HEK293 (cell line): ENCODE data around the gene UBL5.

Experiments used
- GLI4 ChIP-seq: fragments of 450-650 bp; formaldehyde crosslinking; IDR thresholded peaks from 2 replicates; pipeline ENCODE4 v1.5.1; 2016; ENCODE audit warnings: missing biosample characterization, missing genetic modification characterization
- HIC1 ChIP-seq: fragments of 450-650 bp; formaldehyde crosslinking; IDR thresholded peaks from 2 replicates; pipeline ENCODE4 v1.5.1; 2016; ENCODE audit warnings: missing biosample characterization, missing genetic modification characterization
- PRDM4 ChIP-seq: fragments of 450-650 bp; formaldehyde crosslinking; IDR thresholded peaks from 2 replicates; pipeline ENCODE4 v1.5.1; 2017; ENCODE audit warnings: missing biosample characterization, missing genetic modification characterization
- RBAK ChIP-seq: fragments of 450-650 bp; formaldehyde crosslinking; IDR thresholded peaks from 2 replicates; pipeline ENCODE4 v1.5.1; 2016; ENCODE audit warnings: missing biosample characterization, missing genetic modification characterization
- ZBTB6 ChIP-seq: fragments of 450-650 bp; formaldehyde crosslinking; IDR thresholded peaks from 2 replicates; pipeline ENCODE4 v1.5.1; 2017; ENCODE audit warnings: missing biosample characterization, missing genetic modification characterization
- ZNF146 ChIP-seq: fragments of 450-650 bp; formaldehyde crosslinking; IDR thresholded peaks from 2 replicates; pipeline ENCODE4 v1.5.1; 2016; ENCODE audit warnings: missing biosample characterization, missing genetic modification characterization
- ZNF175 ChIP-seq: fragments of 450-650 bp; formaldehyde crosslinking; IDR thresholded peaks from 2 replicates; pipeline ENCODE4 v1.5.1; 2016; ENCODE audit warnings: missing biosample characterization, missing genetic modification characterization
- ZNF19 ChIP-seq: fragments of 450-650 bp; formaldehyde crosslinking; IDR thresholded peaks from 2 replicates; pipeline ENCODE4; 2016; ENCODE audit warnings: missing biosample characterization, missing genetic modification characterization, low read depth
- ZNF202 ChIP-seq: fragments of 450-650 bp; formaldehyde crosslinking; IDR thresholded peaks from 2 replicates; pipeline ENCODE4 v1.5.1; 2016; ENCODE audit warnings: missing biosample characterization, missing genetic modification characterization, borderline replicate concordance
- ZNF544 ChIP-seq: fragments of 450-650 bp; formaldehyde crosslinking; IDR thresholded peaks from 2 replicates; pipeline ENCODE4 v1.5.0; 2017; ENCODE audit warnings: missing biosample characterization, missing genetic modification characterization
- ZNF76 ChIP-seq: fragments of 450-650 bp; formaldehyde crosslinking; IDR thresholded peaks from 2 replicates; pipeline ENCODE4; 2016; ENCODE audit warnings: low read depth, missing biosample characterization, missing genetic modification characterization, borderline replicate concordance
- ZNF843 ChIP-seq: fragments of 450-650 bp; formaldehyde crosslinking; IDR thresholded peaks from 2 replicates; pipeline ENCODE4 v1.5.1; 2016; ENCODE audit warnings: missing biosample characterization, missing genetic modification characterization
- ZSCAN18 ChIP-seq: fragments of 450-650 bp; formaldehyde crosslinking; IDR thresholded peaks from 2 replicates; pipeline ENCODE4 v1.5.1; 2016; ENCODE audit warnings: missing biosample characterization, missing genetic modification characterization
- TF ChIP-seq, protein P1 (sequence below): fragments of 450-650 bp; formaldehyde crosslinking; IDR thresholded peaks from 2 replicates; pipeline ENCODE4 v1.5.1; 2017; ENCODE audit warnings: missing biosample characterization, missing genetic modification characterization
- TF ChIP-seq, protein P2 (sequence below): fragments of 450-650 bp; formaldehyde crosslinking; IDR thresholded peaks from 2 replicates; pipeline ENCODE4 v1.5.1; 2016; ENCODE audit warnings: missing biosample characterization, missing genetic modification characterization
- TF ChIP-seq, protein P3 (sequence below): fragments of 450-650 bp; formaldehyde crosslinking; IDR thresholded peaks from 2 replicates; pipeline ENCODE4 v1.5.1; 2016; ENCODE audit warnings: missing biosample characterization, missing genetic modification characterization
- TF ChIP-seq, protein P4 (sequence below): fragments of 450-650 bp; formaldehyde crosslinking; IDR thresholded peaks from 2 replicates; pipeline ENCODE4 v1.5.1; 2017; ENCODE audit warnings: missing biosample characterization, missing genetic modification characterization
- TF ChIP-seq, protein P5 (sequence below): fragments of 450-650 bp; formaldehyde crosslinking; IDR thresholded peaks from 2 replicates; pipeline ENCODE4 v1.5.1; 2016; ENCODE audit warnings: missing biosample characterization, missing genetic modification characterization

UBL5 gene

DNA sequence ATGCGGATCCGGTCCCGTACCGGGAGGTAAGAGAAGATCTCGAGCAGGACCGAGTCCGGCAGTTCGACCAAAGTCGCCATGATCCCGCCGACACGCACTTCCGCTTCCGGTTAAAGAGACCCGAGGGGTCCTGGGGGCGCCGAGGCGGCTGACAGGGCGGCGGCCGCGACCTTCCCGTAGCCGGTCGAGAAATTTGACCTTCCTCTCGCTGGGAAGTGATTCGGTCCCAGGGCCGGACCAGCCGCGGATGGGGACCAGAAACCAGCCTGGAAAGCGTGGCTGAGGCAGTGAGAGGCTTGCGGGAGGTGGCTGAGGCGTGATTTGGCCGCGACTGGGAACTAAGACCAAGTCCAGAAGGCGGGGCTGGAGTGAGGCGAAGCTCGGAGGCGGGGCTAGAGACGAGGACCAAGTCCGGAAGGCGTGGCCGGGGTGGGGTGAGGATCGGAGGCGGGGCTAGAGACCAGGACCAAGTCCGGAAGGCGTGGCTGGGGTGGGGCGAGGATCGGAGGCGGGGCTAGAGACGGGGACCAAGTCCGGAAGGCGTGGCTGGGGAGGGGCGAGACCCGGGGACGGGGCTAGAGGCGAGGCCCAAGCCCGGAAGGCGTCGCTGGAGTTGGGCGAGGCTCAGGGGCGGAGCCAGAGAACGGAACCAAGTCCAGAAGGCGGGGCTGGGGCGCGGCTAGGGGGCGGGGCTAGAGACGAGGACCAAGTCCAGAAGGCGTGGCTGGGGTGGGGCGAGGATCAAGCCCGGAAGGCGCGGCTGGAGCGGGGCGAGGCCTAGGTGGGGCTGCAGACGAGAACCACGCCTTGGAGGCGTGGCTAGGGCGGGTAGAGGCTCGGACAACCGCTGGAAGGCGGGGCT is 8.8 kb upstream of the UBL5 start, which contains the start of gene FBXL12 (continued):
- TF ChIP-seq, protein P1, sequence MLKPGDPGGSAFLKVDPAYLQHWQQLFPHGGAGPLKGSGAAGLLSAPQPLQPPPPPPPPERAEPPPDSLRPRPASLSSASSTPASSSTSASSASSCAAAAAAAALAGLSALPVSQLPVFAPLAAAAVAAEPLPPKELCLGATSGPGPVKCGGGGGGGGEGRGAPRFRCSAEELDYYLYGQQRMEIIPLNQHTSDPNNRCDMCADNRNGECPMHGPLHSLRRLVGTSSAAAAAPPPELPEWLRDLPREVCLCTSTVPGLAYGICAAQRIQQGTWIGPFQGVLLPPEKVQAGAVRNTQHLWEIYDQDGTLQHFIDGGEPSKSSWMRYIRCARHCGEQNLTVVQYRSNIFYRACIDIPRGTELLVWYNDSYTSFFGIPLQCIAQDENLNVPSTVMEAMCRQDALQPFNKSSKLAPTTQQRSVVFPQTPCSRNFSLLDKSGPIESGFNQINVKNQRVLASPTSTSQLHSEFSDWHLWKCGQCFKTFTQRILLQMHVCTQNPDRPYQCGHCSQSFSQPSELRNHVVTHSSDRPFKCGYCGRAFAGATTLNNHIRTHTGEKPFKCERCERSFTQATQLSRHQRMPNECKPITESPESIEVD (tag by site-specific recombination) = no peak
- TF ChIP-seq ZNF202 (tag by site-specific recombination) (no peak), ZNF146 (tag by site-specific recombination) (no peak), ZNF843 (tag by site-specific recombination) (0 out of 2 replicates have a peak, but pooled peaks have one; percentile 36), ZNF544 (no peak), PRDM4 (tag by site-specific recombination) (no peak), RBAK (tag by site-specific recombination) (no peak), ZSCAN18 (tag by site-specific recombination) (no peak), ZBTB6 (tag by site-specific recombination) (no peak), ZNF175 (tag by site-specific recombination) (no peak), ZNF76 (tag by site-specific recombination) (peak; percentile 68; the same call in 1 of the 2 replicates), HIC1 (tag by site-specific recombination) (no peak), GLI4 (tag by site-specific recombination) (no peak), ZNF19 (tag by site-specific recombination) (no peak)
- TF ChIP-seq, protein P2, sequence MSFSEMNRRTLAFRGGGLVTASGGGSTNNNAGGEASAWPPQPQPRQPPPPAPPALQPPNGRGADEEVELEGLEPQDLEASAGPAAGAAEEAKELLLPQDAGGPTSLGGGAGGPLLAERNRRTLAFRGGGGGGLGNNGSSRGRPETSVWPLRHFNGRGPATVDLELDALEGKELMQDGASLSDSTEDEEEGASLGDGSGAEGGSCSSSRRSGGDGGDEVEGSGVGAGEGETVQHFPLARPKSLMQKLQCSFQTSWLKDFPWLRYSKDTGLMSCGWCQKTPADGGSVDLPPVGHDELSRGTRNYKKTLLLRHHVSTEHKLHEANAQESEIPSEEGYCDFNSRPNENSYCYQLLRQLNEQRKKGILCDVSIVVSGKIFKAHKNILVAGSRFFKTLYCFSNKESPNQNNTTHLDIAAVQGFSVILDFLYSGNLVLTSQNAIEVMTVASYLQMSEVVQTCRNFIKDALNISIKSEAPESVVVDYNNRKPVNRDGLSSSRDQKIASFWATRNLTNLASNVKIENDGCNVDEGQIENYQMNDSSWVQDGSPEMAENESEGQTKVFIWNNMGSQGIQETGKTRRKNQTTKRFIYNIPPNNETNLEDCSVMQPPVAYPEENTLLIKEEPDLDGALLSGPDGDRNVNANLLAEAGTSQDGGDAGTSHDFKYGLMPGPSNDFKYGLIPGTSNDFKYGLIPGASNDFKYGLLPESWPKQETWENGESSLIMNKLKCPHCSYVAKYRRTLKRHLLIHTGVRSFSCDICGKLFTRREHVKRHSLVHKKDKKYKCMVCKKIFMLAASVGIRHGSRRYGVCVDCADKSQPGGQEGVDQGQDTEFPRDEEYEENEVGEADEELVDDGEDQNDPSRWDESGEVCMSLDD (tag by site-specific recombination) = no peak
- TF ChIP-seq, protein P3, sequence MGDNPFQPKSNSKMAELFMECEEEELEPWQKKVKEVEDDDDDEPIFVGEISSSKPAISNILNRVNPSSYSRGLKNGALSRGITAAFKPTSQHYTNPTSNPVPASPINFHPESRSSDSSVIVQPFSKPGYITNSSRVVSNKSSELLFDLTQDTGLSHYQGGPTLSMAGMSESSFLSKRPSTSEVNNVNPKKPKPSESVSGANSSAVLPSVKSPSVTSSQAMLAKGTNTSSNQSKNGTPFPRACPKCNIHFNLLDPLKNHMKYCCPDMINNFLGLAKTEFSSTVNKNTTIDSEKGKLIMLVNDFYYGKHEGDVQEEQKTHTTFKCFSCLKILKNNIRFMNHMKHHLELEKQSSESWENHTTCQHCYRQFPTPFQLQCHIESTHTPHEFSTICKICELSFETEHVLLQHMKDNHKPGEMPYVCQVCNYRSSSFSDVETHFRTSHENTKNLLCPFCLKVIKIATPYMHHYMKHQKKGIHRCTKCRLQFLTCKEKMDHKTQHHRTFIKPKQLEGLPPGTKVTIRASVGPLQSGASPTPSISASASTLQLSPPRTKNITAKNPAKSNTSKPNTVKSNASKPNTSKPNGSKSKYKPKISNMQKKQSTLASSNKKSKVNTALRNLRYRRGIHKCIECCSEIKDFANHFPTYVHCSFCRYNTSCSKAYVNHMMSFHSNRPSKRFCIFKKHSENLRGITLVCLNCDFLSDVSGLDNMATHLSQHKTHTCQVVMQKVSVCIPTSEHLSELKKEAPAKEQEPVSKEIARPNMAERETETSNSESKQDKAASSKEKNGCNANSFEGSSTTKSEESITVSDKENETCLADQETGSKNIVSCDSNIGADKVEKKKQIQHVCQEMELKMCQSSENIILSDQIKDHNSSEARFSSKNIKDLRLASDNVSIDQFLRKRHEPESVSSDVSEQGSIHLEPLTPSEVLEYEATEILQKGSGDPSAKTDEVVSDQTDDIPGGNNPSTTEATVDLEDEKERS = no peak
- TF ChIP-seq, protein P4, sequence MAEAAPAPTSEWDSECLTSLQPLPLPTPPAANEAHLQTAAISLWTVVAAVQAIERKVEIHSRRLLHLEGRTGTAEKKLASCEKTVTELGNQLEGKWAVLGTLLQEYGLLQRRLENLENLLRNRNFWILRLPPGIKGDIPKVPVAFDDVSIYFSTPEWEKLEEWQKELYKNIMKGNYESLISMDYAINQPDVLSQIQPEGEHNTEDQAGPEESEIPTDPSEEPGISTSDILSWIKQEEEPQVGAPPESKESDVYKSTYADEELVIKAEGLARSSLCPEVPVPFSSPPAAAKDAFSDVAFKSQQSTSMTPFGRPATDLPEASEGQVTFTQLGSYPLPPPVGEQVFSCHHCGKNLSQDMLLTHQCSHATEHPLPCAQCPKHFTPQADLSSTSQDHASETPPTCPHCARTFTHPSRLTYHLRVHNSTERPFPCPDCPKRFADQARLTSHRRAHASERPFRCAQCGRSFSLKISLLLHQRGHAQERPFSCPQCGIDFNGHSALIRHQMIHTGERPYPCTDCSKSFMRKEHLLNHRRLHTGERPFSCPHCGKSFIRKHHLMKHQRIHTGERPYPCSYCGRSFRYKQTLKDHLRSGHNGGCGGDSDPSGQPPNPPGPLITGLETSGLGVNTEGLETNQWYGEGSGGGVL (tag by site-specific recombination) = no peak
- TF ChIP-seq, protein P5, sequence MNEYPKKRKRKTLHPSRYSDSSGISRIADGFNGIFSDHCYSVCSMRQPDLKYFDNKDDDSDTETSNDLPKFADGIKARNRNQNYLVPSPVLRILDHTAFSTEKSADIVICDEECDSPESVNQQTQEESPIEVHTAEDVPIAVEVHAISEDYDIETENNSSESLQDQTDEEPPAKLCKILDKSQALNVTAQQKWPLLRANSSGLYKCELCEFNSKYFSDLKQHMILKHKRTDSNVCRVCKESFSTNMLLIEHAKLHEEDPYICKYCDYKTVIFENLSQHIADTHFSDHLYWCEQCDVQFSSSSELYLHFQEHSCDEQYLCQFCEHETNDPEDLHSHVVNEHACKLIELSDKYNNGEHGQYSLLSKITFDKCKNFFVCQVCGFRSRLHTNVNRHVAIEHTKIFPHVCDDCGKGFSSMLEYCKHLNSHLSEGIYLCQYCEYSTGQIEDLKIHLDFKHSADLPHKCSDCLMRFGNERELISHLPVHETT (tag by site-specific recombination) = peak; percentile 34; the same call in 1 of the 2 replicates
